ENCODE data around the gene CALY. TPM values are rescaled to one million over a fixed set of nuclear protein-coding genes. Genes with fewer than 3 reads are reported as not detected.

The CALY gene
- total RNA-seq, 2 donors from 2014 or later: 0.98 TPM; not detected in 1

GRCh38 chr10:133309720-133310398 is 26.8 kb downstream of the CALY start:
- Histone ChIP-seq H3K36me3 (no peaks in the 10 kb centered on the region), H3K9me3 (no peaks in the 10 kb centered on the region), H3K27ac (peak overlapping the region in 1 of 2 donors; percentile 93), H3K4me1 (peaks cover 0 to 34% of the 10 kb centered on the region in 2 donors), H3K27me3 (no peaks in the 10 kb centered on the region), H3K4me3 (no peak overlapping the region)
- DNase-seq (ENCODE audit: low spot score): no peak
- no peak for TF ChIP-seq CTCF (IDR thresholded peaks at IDR 0.05)

GRCh38 chr10:133309100-133309719 is 27.5 kb downstream of the CALY start:
- TF ChIP-seq CTCF (IDR thresholded peaks at IDR 0.05): no peak
- no peaks in the 10 kb centered on the region for H3K9me3 ChIP-seq
- DNase-seq (ENCODE audit: low spot score): peak; percentile 93
- H3K27ac ChIP-seq: peak overlapping the region; percentile 91 to 93
- H3K4me3 ChIP-seq: peak overlapping the region; percentile 94 to 98
- H3K4me1 ChIP-seq: peaks cover 0 to 34% of the 10 kb centered on the region in 2 donors
- no peaks in the 10 kb centered on the region for H3K36me3 ChIP-seq
- no peaks in the 10 kb centered on the region for H3K27me3 ChIP-seq

GRCh38 chr10:133308421-133309099 is 28.1 kb downstream of the CALY start, which contains the start of the genes TUBGCP2 and ZNF511:
TSS of gene TUBGCP2 (minus strand) at chr10:133308872. CDS start at chr10:133302941, 5,931 bp downstream.
TSS of gene ZNF511 (plus strand) at chr10:133308914. CDS start at chr10:133308944, 30 bp downstream.
- Histone ChIP-seq H3K9me3 (no peaks in the 10 kb centered on the region), H3K4me1 (peaks cover 0 to 31% of the 10 kb centered on the region in 2 donors), H3K27me3 (no peaks in the 10 kb centered on the region), H3K4me3 (peak within 1 kb of the TSS; percentile 94 to 98), H3K36me3 (no peaks in the 10 kb centered on the region), H3K27ac (peak within 1 kb of the TSS; percentile 91 to 93)
- TF ChIP-seq CTCF (IDR thresholded peaks at IDR 0.05): peak in 1 of 2 donors; percentile 17
- DNase-seq (ENCODE audit: low spot score): peak; percentile 86

GRCh38 chr10:133307776-133308420 is 28.8 kb downstream of the CALY start:
- peak; percentile 37 to 61 for TF ChIP-seq CTCF (IDR thresholded peaks at IDR 0.05)
- Histone ChIP-seq H3K4me3 (peak overlapping the region; percentile 94 to 98), H3K9me3 (no peaks in the 10 kb centered on the region), H3K27me3 (no peaks in the 10 kb centered on the region), H3K36me3 (peaks cover 1% of the 10 kb centered on the region), H3K27ac (peak overlapping the region; percentile 91 to 93), H3K4me1 (peaks cover 0 to 35% of the 10 kb centered on the region in 2 donors)
- DNase-seq (ENCODE audit: low spot score): peak; percentile 69

GRCh38 chr10:133306941-133307379 is 29.7 kb downstream of the CALY start:
- no peaks in the 10 kb centered on the region for H3K27me3 ChIP-seq
- no peak overlapping the region for H3K4me3 ChIP-seq
- peaks cover 0 to 36% of the 10 kb centered on the region in 2 donors for H3K4me1 ChIP-seq
- H3K9me3 ChIP-seq: no peaks in the 10 kb centered on the region
- H3K27ac ChIP-seq: no peak overlapping the region
- no peak for DNase-seq (ENCODE audit: low spot score)
- H3K36me3 ChIP-seq: peaks cover 11% of the 10 kb centered on the region
- TF ChIP-seq CTCF (IDR thresholded peaks at IDR 0.05): no peak

Measured in right atrium auricular region (tissue), 2 donors.